WTC11 (cell line): ENCODE results near the gene MGMT. TPM values are rescaled to one million over a fixed set of nuclear protein-coding genes. Genes with fewer than 3 reads are reported as not detected.

Experiments
- ATAC-seq: fragments of 200-7000 bp; cut with Tn5 transposase; 2 replicates; pipeline ENCODE4 v1.10.0; 2021; ENCODE audit warnings: mild to moderate bottlenecking, moderate library complexity
- CTCF ChIA-PET: fragments of 300-600 bp; sonication (Branson Sonifier 250); formaldehyde crosslinking; loops from one replicate; lab custom pipeline; 2021; ENCODE audit warnings: antibody characterized with exemption; lab: Charles Lee
- POLR2A ChIA-PET: fragments of 350-600 bp; sonication (Branson Sonifier 250); formaldehyde crosslinking; loops from one replicate; lab custom pipeline; 2021; ENCODE audit warnings: antibody characterized with exemption; lab: Charles Lee
- DNase-seq: peaks from one replicate; pipeline ENCODE4 v3.0.0; 2021; ENCODE audit warnings: low spot score
- H3K27ac Mint-ChIP-seq: 2 replicates; pipeline ENCODE4 v1.8.0; 2021; ENCODE audit warnings: mixed read lengths
- H3K27me3 Mint-ChIP-seq: 2 replicates; pipeline ENCODE4 v1.8.0; 2021; ENCODE audit warnings: low read depth, mild to moderate bottlenecking, moderate library complexity, mixed read lengths
- H3K36me3 Mint-ChIP-seq: 2 replicates; pipeline ENCODE4 v1.8.0; 2021; ENCODE audit warnings: mixed read lengths
- H3K4me1 Mint-ChIP-seq: 2 replicates; pipeline ENCODE4 v1.8.0; 2022; ENCODE audit warnings: mixed read lengths
- H3K4me3 Mint-ChIP-seq: 2 replicates; pipeline ENCODE4 v1.8.0; 2021; ENCODE audit warnings: mild to moderate bottlenecking, moderate library complexity, mixed read lengths
- H3K9me3 Mint-ChIP-seq: 2 replicates; pipeline ENCODE4 v1.8.0; 2021; ENCODE audit warnings: mixed read lengths
- CREB1 ChIP-seq: sonication (generic); formaldehyde crosslinking; IDR thresholded peaks from 2 replicates; pipeline ENCODE4 v1.8.0; 2023; ENCODE audit warnings: mild to moderate bottlenecking, missing genetic modification reagents
- CREM ChIP-seq: sonication (generic); formaldehyde crosslinking; IDR thresholded peaks from 2 replicates; pipeline ENCODE4 v1.8.1; 2022; ENCODE audit warnings: mild to moderate bottlenecking, missing genetic modification reagents, moderate library complexity
- E2F5 ChIP-seq: sonication (generic); formaldehyde crosslinking; IDR thresholded peaks from 2 replicates; pipeline ENCODE4 v1.8.1; 2022; ENCODE audit warnings: mild to moderate bottlenecking, moderate library complexity, missing genetic modification reagents
- ESRRA ChIP-seq: sonication (generic); formaldehyde crosslinking; IDR thresholded peaks from 2 replicates; pipeline ENCODE4 v1.8.1; 2022; ENCODE audit warnings: mild to moderate bottlenecking, missing genetic modification reagents, borderline replicate concordance
- HMGXB4 ChIP-seq: sonication (generic); formaldehyde crosslinking; IDR thresholded peaks from 2 replicates; pipeline ENCODE4 v1.8.1; 2023; ENCODE audit warnings: mild to moderate bottlenecking, moderate library complexity, missing genetic modification reagents
- JAZF1 ChIP-seq: fragments of 250-450 bp; sonication (Bioruptor Pico); IDR thresholded peaks from 2 replicates; pipeline ENCODE4 v1.9.0; 2021; ENCODE audit warnings: moderate library complexity, mild to moderate bottlenecking, inconsistent platforms
- MYBL2 ChIP-seq: sonication (generic); formaldehyde crosslinking; IDR thresholded peaks from 2 replicates; pipeline ENCODE4 v1.8.1; 2023; ENCODE audit warnings: mild to moderate bottlenecking, moderate library complexity, missing genetic modification reagents
- NFE2L1 ChIP-seq: sonication (generic); formaldehyde crosslinking; IDR thresholded peaks from 2 replicates; pipeline ENCODE4 v1.8.1; 2023; ENCODE audit warnings: missing genetic modification reagents
- RORB ChIP-seq: fragments of 250-450 bp; sonication (Bioruptor Pico); IDR thresholded peaks from 2 replicates; pipeline ENCODE4 v1.9.0; 2021; ENCODE audit warnings: mild to moderate bottlenecking
- TCF7 ChIP-seq: sonication (generic); formaldehyde crosslinking; IDR thresholded peaks from 2 replicates; pipeline ENCODE4 v1.8.0; 2022; ENCODE audit warnings: mild to moderate bottlenecking, low read depth, missing genetic modification reagents, moderate library complexity
- ZNF121 ChIP-seq: sonication (generic); formaldehyde crosslinking; IDR thresholded peaks from 2 replicates; pipeline ENCODE4 v1.8.0; 2023; ENCODE audit warnings: missing genetic modification reagents
- ZNF396 ChIP-seq: fragments of 250-450 bp; sonication (Bioruptor Pico); IDR thresholded peaks from 2 replicates; pipeline ENCODE4 v1.8.0; 2021; ENCODE audit warnings: mild to moderate bottlenecking, moderate library complexity, borderline replicate concordance
- ZNF416 ChIP-seq: fragments of 250-450 bp; sonication (Bioruptor Pico); IDR thresholded peaks from 2 replicates; pipeline ENCODE4 v1.9.0; 2021; ENCODE audit warnings: mild to moderate bottlenecking, inconsistent platforms
- ZNF425 ChIP-seq: fragments of 250-450 bp; sonication (Bioruptor Pico); conservative IDR thresholded peaks from 2 replicates; pipeline ENCODE4 v1.9.0; 2021; ENCODE audit warnings: mild to moderate bottlenecking
- ZNF671 ChIP-seq: fragments of 250-450 bp; sonication (Bioruptor Pico); IDR thresholded peaks from 2 replicates; pipeline ENCODE4 v1.8.0; 2021; ENCODE audit warnings: mild to moderate bottlenecking
- total RNA-seq: library from RNA; stranded (reverse); gene quantifications from 3 replicates; pipeline ENCODE4 v1.2.3, GENCODE V29; 2021
- TF ChIP-seq, protein P1 (sequence below): sonication (generic); formaldehyde crosslinking; IDR thresholded peaks from 2 replicates; pipeline ENCODE4 v1.8.1; 2023; ENCODE audit warnings: mild to moderate bottlenecking, missing genetic modification reagents, borderline replicate concordance
- TF ChIP-seq, protein P2 (sequence below): sonication (generic); formaldehyde crosslinking; IDR thresholded peaks from 2 replicates; pipeline ENCODE4 v1.8.0; 2023; ENCODE audit warnings: missing genetic modification reagents, mild to moderate bottlenecking, borderline replicate concordance

MGMT gene
- total RNA-seq, 1 experiment from 2014 or later = 11.8 TPM

GRCh38 chr10:129546106-129546505 lies 79.1 kb downstream of the MGMT start:
- Mint-ChIP-seq H3K4me3 (no peak overlapping the region), H3K36me3 (no peaks in the 10 kb centered on the region), H3K27me3 (no peaks in the 10 kb centered on the region), H3K27ac (no peak overlapping the region), H3K4me1 (peaks cover 3% of the 10 kb centered on the region), H3K9me3 (no peaks in the 10 kb centered on the region)
- ATAC-seq (no peak; the same call in 1 of the 2 replicates), DNase-seq (no peak)
- POLR2A ChIA-PET = no interaction called here
- TF ChIP-seq ZNF416 (CRISPR knock-in tag) (no peak), ZNF425 (CRISPR knock-in tag) (no peak), CREB1 (CRISPR knock-in tag) (no peak)
- CTCF ChIA-PET = interaction anchor here (1.0 to 1.9 kb wide), 2 partner anchors 112 to 116 kb away, joined by 4 to 9 read pairs; no protein-coding TSS in a partner anchor

GRCh38 chr10:129547608-129548007 lies 80.6 kb downstream of the MGMT start:
- ATAC-seq = no peak
- no peaks in the 10 kb centered on the region for H3K27me3 Mint-ChIP-seq
- no peak overlapping the region for H3K27ac Mint-ChIP-seq
- H3K4me3 Mint-ChIP-seq = no peak overlapping the region
- H3K9me3 Mint-ChIP-seq = no peaks in the 10 kb centered on the region
- no peaks in the 10 kb centered on the region for H3K36me3 Mint-ChIP-seq
- TF ChIP-seq JAZF1 (no peak), E2F5 (no peak), HMGXB4 (CRISPR knock-in tag) (no peak), NFE2L1 (CRISPR knock-in tag) (no peak), RORB (CRISPR knock-in tag) (no peak), ZNF121 (CRISPR knock-in tag) (no peak), ZNF671 (no peak), ESRRA (CRISPR knock-in tag) (no peak), MYBL2 (CRISPR knock-in tag) (no peak), CREM (no peak), ZNF396 (no peak), TCF7 (CRISPR knock-in tag) (no peak)
- TF ChIP-seq, protein P1, sequence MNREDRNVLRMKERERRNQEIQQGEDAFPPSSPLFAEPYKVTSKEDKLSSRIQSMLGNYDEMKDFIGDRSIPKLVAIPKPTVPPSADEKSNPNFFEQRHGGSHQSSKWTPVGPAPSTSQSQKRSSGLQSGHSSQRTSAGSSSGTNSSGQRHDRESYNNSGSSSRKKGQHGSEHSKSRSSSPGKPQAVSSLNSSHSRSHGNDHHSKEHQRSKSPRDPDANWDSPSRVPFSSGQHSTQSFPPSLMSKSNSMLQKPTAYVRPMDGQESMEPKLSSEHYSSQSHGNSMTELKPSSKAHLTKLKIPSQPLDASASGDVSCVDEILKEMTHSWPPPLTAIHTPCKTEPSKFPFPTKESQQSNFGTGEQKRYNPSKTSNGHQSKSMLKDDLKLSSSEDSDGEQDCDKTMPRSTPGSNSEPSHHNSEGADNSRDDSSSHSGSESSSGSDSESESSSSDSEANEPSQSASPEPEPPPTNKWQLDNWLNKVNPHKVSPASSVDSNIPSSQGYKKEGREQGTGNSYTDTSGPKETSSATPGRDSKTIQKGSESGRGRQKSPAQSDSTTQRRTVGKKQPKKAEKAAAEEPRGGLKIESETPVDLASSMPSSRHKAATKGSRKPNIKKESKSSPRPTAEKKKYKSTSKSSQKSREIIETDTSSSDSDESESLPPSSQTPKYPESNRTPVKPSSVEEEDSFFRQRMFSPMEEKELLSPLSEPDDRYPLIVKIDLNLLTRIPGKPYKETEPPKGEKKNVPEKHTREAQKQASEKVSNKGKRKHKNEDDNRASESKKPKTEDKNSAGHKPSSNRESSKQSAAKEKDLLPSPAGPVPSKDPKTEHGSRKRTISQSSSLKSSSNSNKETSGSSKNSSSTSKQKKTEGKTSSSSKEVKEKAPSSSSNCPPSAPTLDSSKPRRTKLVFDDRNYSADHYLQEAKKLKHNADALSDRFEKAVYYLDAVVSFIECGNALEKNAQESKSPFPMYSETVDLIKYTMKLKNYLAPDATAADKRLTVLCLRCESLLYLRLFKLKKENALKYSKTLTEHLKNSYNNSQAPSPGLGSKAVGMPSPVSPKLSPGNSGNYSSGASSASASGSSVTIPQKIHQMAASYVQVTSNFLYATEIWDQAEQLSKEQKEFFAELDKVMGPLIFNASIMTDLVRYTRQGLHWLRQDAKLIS = no peak
- TF ChIP-seq, protein P2, sequence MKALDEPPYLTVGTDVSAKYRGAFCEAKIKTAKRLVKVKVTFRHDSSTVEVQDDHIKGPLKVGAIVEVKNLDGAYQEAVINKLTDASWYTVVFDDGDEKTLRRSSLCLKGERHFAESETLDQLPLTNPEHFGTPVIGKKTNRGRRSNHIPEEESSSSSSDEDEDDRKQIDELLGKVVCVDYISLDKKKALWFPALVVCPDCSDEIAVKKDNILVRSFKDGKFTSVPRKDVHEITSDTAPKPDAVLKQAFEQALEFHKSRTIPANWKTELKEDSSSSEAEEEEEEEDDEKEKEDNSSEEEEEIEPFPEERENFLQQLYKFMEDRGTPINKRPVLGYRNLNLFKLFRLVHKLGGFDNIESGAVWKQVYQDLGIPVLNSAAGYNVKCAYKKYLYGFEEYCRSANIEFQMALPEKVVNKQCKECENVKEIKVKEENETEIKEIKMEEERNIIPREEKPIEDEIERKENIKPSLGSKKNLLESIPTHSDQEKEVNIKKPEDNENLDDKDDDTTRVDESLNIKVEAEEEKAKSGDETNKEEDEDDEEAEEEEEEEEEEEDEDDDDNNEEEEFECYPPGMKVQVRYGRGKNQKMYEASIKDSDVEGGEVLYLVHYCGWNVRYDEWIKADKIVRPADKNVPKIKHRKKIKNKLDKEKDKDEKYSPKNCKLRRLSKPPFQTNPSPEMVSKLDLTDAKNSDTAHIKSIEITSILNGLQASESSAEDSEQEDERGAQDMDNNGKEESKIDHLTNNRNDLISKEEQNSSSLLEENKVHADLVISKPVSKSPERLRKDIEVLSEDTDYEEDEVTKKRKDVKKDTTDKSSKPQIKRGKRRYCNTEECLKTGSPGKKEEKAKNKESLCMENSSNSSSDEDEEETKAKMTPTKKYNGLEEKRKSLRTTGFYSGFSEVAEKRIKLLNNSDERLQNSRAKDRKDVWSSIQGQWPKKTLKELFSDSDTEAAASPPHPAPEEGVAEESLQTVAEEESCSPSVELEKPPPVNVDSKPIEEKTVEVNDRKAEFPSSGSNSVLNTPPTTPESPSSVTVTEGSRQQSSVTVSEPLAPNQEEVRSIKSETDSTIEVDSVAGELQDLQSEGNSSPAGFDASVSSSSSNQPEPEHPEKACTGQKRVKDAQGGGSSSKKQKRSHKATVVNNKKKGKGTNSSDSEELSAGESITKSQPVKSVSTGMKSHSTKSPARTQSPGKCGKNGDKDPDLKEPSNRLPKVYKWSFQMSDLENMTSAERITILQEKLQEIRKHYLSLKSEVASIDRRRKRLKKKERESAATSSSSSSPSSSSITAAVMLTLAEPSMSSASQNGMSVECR = no peak
- ChIA-PET POLR2A (no interaction called here), CTCF (interaction anchor here (1.9 kb wide), 1 partner anchor 111 kb away, joined by 9 read pairs; no protein-coding TSS in a partner anchor)
- H3K4me1 Mint-ChIP-seq = no peaks in the 10 kb centered on the region
- no peak for DNase-seq
